HG02623 (cell line): ENCODE measurements around the gene TNFSF10.

Experiments
- ATAC-seq: cut with Tn5 transposase; IDR thresholded peaks from one replicate; pipeline ENCODE4 v1.9.1; 2021; ENCODE audit warnings: moderate library complexity; ENCODE audit not compliant: unreplicated experiment

The TNFSF10 gene

DNA sequence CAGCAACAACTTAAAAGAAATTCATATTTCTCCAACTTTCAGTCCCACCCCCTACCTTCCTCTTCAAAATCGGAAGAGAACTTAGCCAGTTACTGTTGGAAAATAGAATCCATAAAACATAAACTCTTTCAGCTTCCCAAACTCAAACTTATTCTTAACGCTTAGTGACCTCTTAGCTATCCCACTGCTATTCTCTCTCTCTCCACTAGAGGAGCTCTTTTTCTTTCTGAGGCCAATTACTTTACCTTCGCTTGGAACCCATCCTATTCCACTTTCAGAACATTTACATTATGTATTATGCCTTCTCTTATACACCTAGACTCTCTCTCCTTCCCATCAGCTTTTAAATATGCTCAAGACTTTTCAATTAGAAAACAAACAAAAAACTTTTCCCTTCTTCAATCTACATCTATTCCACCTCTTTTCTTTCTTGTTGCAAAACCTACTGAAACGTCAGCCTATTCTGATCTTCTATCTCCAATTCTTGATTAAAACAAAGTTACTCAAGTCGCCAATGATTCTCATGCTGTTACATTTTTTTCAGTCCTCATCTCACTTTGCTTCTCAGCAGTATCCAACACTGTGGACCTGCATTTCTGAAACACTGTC lies 61.6 kb downstream of the TNFSF10 start:
- ATAC-seq = no peak

DNA sequence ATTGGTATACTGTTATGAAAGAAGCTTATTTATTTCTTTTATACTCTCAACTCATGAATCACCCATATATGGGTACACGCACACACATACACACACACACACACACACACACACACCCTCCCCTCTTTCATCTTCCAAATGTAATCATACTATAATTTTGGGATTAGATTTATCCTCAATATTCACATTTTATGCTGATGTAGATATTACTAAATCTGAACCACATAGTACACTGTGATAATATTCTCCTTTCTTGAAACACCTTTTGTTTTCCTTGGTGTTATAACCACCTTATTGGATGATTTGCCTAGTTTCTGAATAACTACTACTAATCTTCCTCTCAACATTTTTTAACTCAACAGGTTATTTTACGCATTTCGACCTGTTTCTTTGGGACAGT lies 66.8 kb downstream of the TNFSF10 start:
- no peak for ATAC-seq
